Right atrium auricular region (tissue), 2 donors: ENCODE measurements around the gene CCDC187. TPM values are rescaled to one million over a fixed set of nuclear protein-coding genes. Genes with fewer than 3 reads are reported as not detected.

Experiments
- DNase-seq: peaks from one replicate; pipeline ENCODE4 v3.0.0-alpha.2; 2019; ENCODE audit warnings: low spot score
- H3K27ac ChIP-seq, 2 donors: fragments of 200-600 bp; sonication (generic); 1 replicate in 1 of 2; 2 replicates in 1 of 2; pipeline ENCODE4 v1.5.1; 2016 to 2019
- H3K27me3 ChIP-seq, 2 donors: fragments of 200-600 bp; sonication (generic); one replicate each; pipeline versions ENCODE4 v1.5.1 to v1.6.0; 2017 to 2019
- H3K36me3 ChIP-seq: fragments of 200-600 bp; sonication (generic); one replicate; pipeline ENCODE4 v1.5.1; 2016
- H3K4me1 ChIP-seq, 2 donors: fragments of 200-600 bp; sonication (generic); one replicate each; pipeline versions ENCODE4 v1.5.1 to v1.6.0; 2017 to 2019
- H3K4me3 ChIP-seq, 2 donors: fragments of 200-600 bp; sonication (generic); 1 replicate in 1 of 2; 2 replicates in 1 of 2; pipeline ENCODE4 v1.5.1; 2017 to 2019; ENCODE audit warnings: mild to moderate bottlenecking in 1 of 2, moderate library complexity in 1 of 2
- H3K9me3 ChIP-seq, 2 donors: fragments of 200-600 bp; sonication (generic); one replicate each; pipeline ENCODE4 v1.5.1; 2019
- CTCF ChIP-seq, 2 donors: fragments of 200-600 bp; sonication (generic); IDR thresholded peaks; one replicate each; pipeline ENCODE4 v1.5.1; 2019; ENCODE audit warnings: antibody characterized with exemption in 2 of 2
- total RNA-seq, 2 donors: library from RNA; depleted of rRNA; stranded (reverse); fragments of >200 nt; gene quantifications; one replicate each; pipeline ENCODE4 v1.1.0, GENCODE V29; 2016

Gene CCDC187
- total RNA-seq, 2 donors from 2014 or later = not detected

GRCh38 chr9:136222166-136222905, 81.6 kb downstream of the CCDC187 start:
- Histone ChIP-seq H3K4me3 (no peak overlapping the region), H3K27ac (no peak overlapping the region), H3K9me3 (no peaks in the 10 kb centered on the region), H3K4me1 (no peaks in the 10 kb centered on the region), H3K27me3 (no peaks in the 10 kb centered on the region), H3K36me3 (peaks cover 39% of the 10 kb centered on the region)
- no peak for TF ChIP-seq CTCF (IDR thresholded peaks at IDR 0.05)
- no peak for DNase-seq

- Histone ChIP-seq H3K27ac (no peak overlapping the region), H3K4me1 (no peaks in the 10 kb centered on the region), H3K27me3 (no peaks in the 10 kb centered on the region), H3K36me3 (peaks cover 57% of the 10 kb centered on the region), H3K9me3 (no peaks in the 10 kb centered on the region), H3K4me3 (no peak overlapping the region)
- DNase-seq = no peak
- no peak for TF ChIP-seq CTCF (IDR thresholded peaks at IDR 0.05)
These were observed 83.7 kb downstream of the CCDC187 start for GRCh38 chr9:136220017-136220729.

GRCh38 chr9:136219276-136219675, 84.6 kb downstream of the CCDC187 start:
- Histone ChIP-seq H3K4me3 (no peak overlapping the region), H3K27me3 (no peaks in the 10 kb centered on the region), H3K9me3 (no peaks in the 10 kb centered on the region), H3K4me1 (no peaks in the 10 kb centered on the region), H3K36me3 (peaks cover 63% of the 10 kb centered on the region), H3K27ac (no peak overlapping the region)
- TF ChIP-seq CTCF (IDR thresholded peaks at IDR 0.05) = no peak
- DNase-seq = no peak

- Histone ChIP-seq H3K27me3 (no peaks in the 10 kb centered on the region), H3K9me3 (no peaks in the 10 kb centered on the region), H3K4me1 (no peaks in the 10 kb centered on the region), H3K4me3 (no peak overlapping the region), H3K27ac (no peak overlapping the region), H3K36me3 (peaks cover 63% of the 10 kb centered on the region)
- TF ChIP-seq CTCF (IDR thresholded peaks at IDR 0.05) = no peak
- DNase-seq = no peak
These were observed 85.2 kb downstream of the CCDC187 start for GRCh38 chr9:136218673-136219072.

- no peaks in the 10 kb centered on the region for H3K27me3 ChIP-seq
- H3K4me1 ChIP-seq = no peaks in the 10 kb centered on the region
- TF ChIP-seq CTCF (IDR thresholded peaks at IDR 0.05) = no peak
- no peak overlapping the region for H3K27ac ChIP-seq
- no peaks in the 10 kb centered on the region for H3K9me3 ChIP-seq
- H3K4me3 ChIP-seq = no peak overlapping the region
- no peak for DNase-seq
- H3K36me3 ChIP-seq = peaks cover 65% of the 10 kb centered on the region
These were observed 85.6 kb downstream of the CCDC187 start for GRCh38 chr9:136218271-136218670.
